Jurkat, Clone E6-1 (cell line): ENCODE results near the gene NCKAP5.

ENCODE experiments used
- DNase-seq: peaks from one replicate; pipeline ENCODE4 v3.0.0-alpha.2; 2011; ENCODE audit warnings: low read depth, low spot score
- H3K4me3 ChIP-seq: 2 replicates; pipeline ENCODE4 v1.5.1; 2011; ENCODE audit warnings: mild to moderate bottlenecking, low read length, control low read depth, moderate library complexity

The NCKAP5 gene

GRCh38 chr2:133377021-133377481, 191.2 kb downstream of the NCKAP5 start:
- no peak overlapping the region for H3K4me3 ChIP-seq
- no peak for DNase-seq

- no peak for DNase-seq
- no peak overlapping the region for H3K4me3 ChIP-seq
Observed at GRCh38 chr2:133374781-133375180, 193.5 kb downstream of the NCKAP5 start.

GRCh38 chr2:133371286-133371685, 197.0 kb downstream of the NCKAP5 start:
- DNase-seq, result no peak

GRCh38 chr2:133369901-133370658, 198.2 kb downstream of the NCKAP5 start:
- no peak overlapping the region for H3K4me3 ChIP-seq
- DNase-seq, result no peak

More at GRCh38 chr2:133371286-133371685, 197.0 kb downstream of the NCKAP5 start:
- no peak overlapping the region for H3K4me3 ChIP-seq

GRCh38 chr2:133365117-133365516, 203.1 kb downstream of the NCKAP5 start:
- no peak overlapping the region for H3K4me3 ChIP-seq
- no peak for DNase-seq

GRCh38 chr2:133364636-133365035, 203.6 kb downstream of the NCKAP5 start:
- no peak for DNase-seq
- no peak overlapping the region for H3K4me3 ChIP-seq

- DNase-seq, result no peak
- no peak overlapping the region for H3K4me3 ChIP-seq
Observed at GRCh38 chr2:133363884-133364283, 204.4 kb downstream of the NCKAP5 start.

GRCh38 chr2:133362061-133362476, 206.2 kb downstream of the NCKAP5 start:
- DNase-seq, result no peak

GRCh38 chr2:133360882-133361281, 207.4 kb downstream of the NCKAP5 start:
- H3K4me3 ChIP-seq, result no peak overlapping the region
- DNase-seq, result peak; percentile 53

More at GRCh38 chr2:133362061-133362476, 206.2 kb downstream of the NCKAP5 start:
- H3K4me3 ChIP-seq, result no peak overlapping the region

GRCh38 chr2:133360190-133360589, 208.1 kb downstream of the NCKAP5 start:
- no peak for DNase-seq
- H3K4me3 ChIP-seq, result no peak overlapping the region

- no peak overlapping the region for H3K4me3 ChIP-seq
- no peak for DNase-seq
Observed at GRCh38 chr2:133352719-133353118, 215.5 kb downstream of the NCKAP5 start.

- no peak overlapping the region for H3K4me3 ChIP-seq
- no peak for DNase-seq
Observed at GRCh38 chr2:133346654-133347053, 221.6 kb downstream of the NCKAP5 start.

GRCh38 chr2:133345638-133346037, 222.6 kb downstream of the NCKAP5 start:
- no peak for DNase-seq
- H3K4me3 ChIP-seq, result no peak overlapping the region

- no peak overlapping the region for H3K4me3 ChIP-seq
- DNase-seq, result no peak
Observed at GRCh38 chr2:133344849-133345248, 223.4 kb downstream of the NCKAP5 start.

- no peak for DNase-seq
- H3K4me3 ChIP-seq, result no peak overlapping the region
Observed at GRCh38 chr2:133343018-133343352, 225.3 kb downstream of the NCKAP5 start.

- H3K4me3 ChIP-seq, result no peak overlapping the region
- no peak for DNase-seq
Observed at GRCh38 chr2:133342286-133343017, 225.8 kb downstream of the NCKAP5 start.

- H3K4me3 ChIP-seq, result no peak overlapping the region
- DNase-seq, result no peak
Observed at GRCh38 chr2:133341575-133341974, 226.7 kb downstream of the NCKAP5 start.

- no peak overlapping the region for H3K4me3 ChIP-seq
- DNase-seq, result no peak
Observed at GRCh38 chr2:133338224-133338623, 230.0 kb downstream of the NCKAP5 start.

GRCh38 chr2:133334923-133335322, 233.3 kb downstream of the NCKAP5 start:
- H3K4me3 ChIP-seq, result no peak overlapping the region
- DNase-seq, result no peak

- no peak for DNase-seq
Observed at GRCh38 chr2:133333181-133333580, 235.1 kb downstream of the NCKAP5 start.

More at GRCh38 chr2:133333181-133333580, 235.1 kb downstream of the NCKAP5 start:
- no peak overlapping the region for H3K4me3 ChIP-seq
